ENCODE results near the gene SNX10. TPM values are rescaled to one million over a fixed set of nuclear protein-coding genes. Genes with fewer than 3 reads are reported as not detected.

Gene SNX10
- total and polyA plus RNA-seq, 8 donors = 0.58 to 55.0 (median 3.0) TPM; not detected in 2

GRCh38 chr7:26331113-26331512 lies 39.5 kb downstream of the SNX10 start:
- H3K27ac ChIP-seq = no peak overlapping the region
- 85 to 99% (median 96%) methylated on average over 4 of the region's 4 CpGs for WGBS, 5 donors

GRCh38 chr7:26331789-26332188 lies 40.1 kb downstream of the SNX10 start:
- TF ChIP-seq EP300 (IDR thresholded peaks at IDR 0.05) (no peak), CTCF (IDR thresholded peaks at IDR 0.05) (no peak), POLR2A (IDR thresholded peaks at IDR 0.05) (no peak), POLR2AphosphoS5 (IDR thresholded peaks at IDR 0.05) (no peak)
- Histone ChIP-seq H3K27me3 (no peaks in the 10 kb centered on the region), H3K27ac (no peak overlapping the region), H3K9me3 (no peaks in the 10 kb centered on the region), H3K4me3 (no peak overlapping the region), H3K4me1 (peaks cover 0 to 8% (median 0%) of the 10 kb centered on the region in 4 donors), H3K36me3 (no peaks in the 10 kb centered on the region)
- WGBS, 5 donors = 74 to 98% (median 83%) methylated on average over 4 of the region's 4 CpGs
- intact Hi-C loops (cut with DNase I; ENCODE audit: low total_unique reads) = no loop called here
- no peak for DNase-seq

More at GRCh38 chr7:26331113-26331512, 39.5 kb downstream of the SNX10 start:
- no peaks in the 10 kb centered on the region for H3K9me3 ChIP-seq
- no peaks in the 10 kb centered on the region for H3K36me3 ChIP-seq
- H3K4me3 ChIP-seq = no peak overlapping the region
- intact Hi-C loops (cut with DNase I; ENCODE audit: low total_unique reads) = no loop called here
- H3K4me1 ChIP-seq = peaks cover 0 to 8% (median 0%) of the 10 kb centered on the region in 4 donors
- H3K27me3 ChIP-seq = no peaks in the 10 kb centered on the region
- no peak for DNase-seq
- TF ChIP-seq CTCF (IDR thresholded peaks at IDR 0.05) = no peak
- TF ChIP-seq POLR2A (IDR thresholded peaks at IDR 0.05) = no peak
- TF ChIP-seq EP300 (IDR thresholded peaks at IDR 0.05) = no peak
- TF ChIP-seq POLR2AphosphoS5 (IDR thresholded peaks at IDR 0.05) = no peak

GRCh38 chr7:26332698-26333097 lies 41.0 kb downstream of the SNX10 start:
- no peak for DNase-seq
- no peaks in the 10 kb centered on the region for H3K36me3 ChIP-seq

GRCh38 chr7:26334166-26334859 lies 42.7 kb downstream of the SNX10 start:
- H3K27me3 ChIP-seq = no peaks in the 10 kb centered on the region
- no peaks in the 10 kb centered on the region for H3K36me3 ChIP-seq
- no peak overlapping the region for H3K27ac ChIP-seq
- WGBS, 5 donors = 71 to 90% (median 78%) methylated on average over 1 of the region's 1 CpG
- no peak for TF ChIP-seq CTCF (IDR thresholded peaks at IDR 0.05)
- no peak for TF ChIP-seq POLR2A (IDR thresholded peaks at IDR 0.05)
- TF ChIP-seq POLR2AphosphoS5 (IDR thresholded peaks at IDR 0.05) = no peak
- no peak for TF ChIP-seq EP300 (IDR thresholded peaks at IDR 0.05)
- no peaks in the 10 kb centered on the region for H3K9me3 ChIP-seq
- DNase-seq = no peak
- intact Hi-C loops (cut with DNase I; ENCODE audit: low total_unique reads) = no loop called here
- H3K4me1 ChIP-seq = peaks cover 0 to 8% (median 0%) of the 10 kb centered on the region in 4 donors
- H3K4me3 ChIP-seq = no peak overlapping the region

More at GRCh38 chr7:26332698-26333097, 41.0 kb downstream of the SNX10 start:
- TF ChIP-seq CTCF (IDR thresholded peaks at IDR 0.05) = no peak
- Histone ChIP-seq H3K27ac (no peak overlapping the region), H3K9me3 (no peaks in the 10 kb centered on the region), H3K4me1 (peaks cover 0 to 8% (median 0%) of the 10 kb centered on the region in 4 donors), H3K4me3 (no peak overlapping the region), H3K27me3 (no peaks in the 10 kb centered on the region)
- 66 to 93% (median 92%) methylated on average over 2 of the region's 2 CpGs for WGBS, 5 donors
- intact Hi-C loops (cut with DNase I; ENCODE audit: low total_unique reads) = no loop called here
